Bronchial epithelial cell (primary cell): ENCODE measurements around the gene TTC39A. TPM values are rescaled to one million over a fixed set of nuclear protein-coding genes. Genes with fewer than 3 reads are reported as not detected.

Experiments used
- DNase-seq: peaks from one replicate; pipeline ENCODE4 v3.0.0-alpha.2; 2010; ENCODE audit warnings: low read depth
- FAIRE-seq: peaks from 2 replicates; lab custom pipeline; 2011; peaks lifted over from hg19 to GRCh38; lab: Jason Lieb, UNC
- H3K27me3 ChIP-seq: 2 replicates; pipeline ENCODE4 v1.5.1; 2011; ENCODE audit warnings: low read length; ENCODE audit not compliant: control insufficient read depth, insufficient read depth
- H3K36me3 ChIP-seq: 2 replicates; pipeline ENCODE4 v1.5.1; 2011; ENCODE audit warnings: low read length; ENCODE audit not compliant: control insufficient read depth, insufficient read depth
- H3K4me3 ChIP-seq: 2 replicates; pipeline ENCODE4 v1.5.1; 2011; ENCODE audit warnings: mild to moderate bottlenecking, low read depth, low read length, control low read depth
- CTCF ChIP-seq: IDR thresholded peaks from 2 replicates; pipeline ENCODE4 v1.5.1; 2011; ENCODE audit warnings: mild to moderate bottlenecking, moderate library complexity, low read length, control low read depth, inconsistent platforms; ENCODE audit not compliant: insufficient read depth, severe bottlenecking
- total RNA-seq: library from RNA; depleted of rRNA; stranded (reverse); fragments of >200 nt; gene quantifications from 2 replicates; pipeline ENCODE4 v1.2.1, GENCODE V29; 2014

TTC39A gene
- total RNA-seq, 1 donor from 2014 or later, result 6.1 TPM

- FAIRE-seq, result no peak
- no peak for DNase-seq
Observed at GRCh38 chr1:51290489-51290847, 39.9 kb downstream of the TTC39A start.

GRCh38 chr1:51289676-51290488 is 40.5 kb downstream of the TTC39A start:
- FAIRE-seq, result no peak
- H3K36me3 ChIP-seq, result no peaks in the 10 kb centered on the region
- TF ChIP-seq CTCF, result no peak
- H3K4me3 ChIP-seq, result no peak overlapping the region
- H3K27me3 ChIP-seq, result no peaks in the 10 kb centered on the region
- DNase-seq, result no peak

More at GRCh38 chr1:51290489-51290847, 39.9 kb downstream of the TTC39A start:
- Histone ChIP-seq H3K4me3 (no peak overlapping the region), H3K36me3 (no peaks in the 10 kb centered on the region), H3K27me3 (no peaks in the 10 kb centered on the region)
- no peak for TF ChIP-seq CTCF

GRCh38 chr1:51288578-51288977 is 41.8 kb downstream of the TTC39A start:
- Histone ChIP-seq H3K36me3 (no peaks in the 10 kb centered on the region), H3K4me3 (no peak overlapping the region), H3K27me3 (no peaks in the 10 kb centered on the region)
- TF ChIP-seq CTCF, result no peak
- DNase-seq, result no peak
- no peak for FAIRE-seq

- Histone ChIP-seq H3K36me3 (no peaks in the 10 kb centered on the region), H3K4me3 (no peak overlapping the region), H3K27me3 (no peaks in the 10 kb centered on the region)
- TF ChIP-seq CTCF, result no peak
- FAIRE-seq (no peak), DNase-seq (no peak)
Observed at GRCh38 chr1:51287966-51288365, 42.4 kb downstream of the TTC39A start.

GRCh38 chr1:51285055-51285454 is 45.3 kb downstream of the TTC39A start:
- no peak for TF ChIP-seq CTCF
- FAIRE-seq (no peak), DNase-seq (no peak)
- no peaks in the 10 kb centered on the region for H3K27me3 ChIP-seq
- no peaks in the 10 kb centered on the region for H3K36me3 ChIP-seq
- no peak overlapping the region for H3K4me3 ChIP-seq
